K562 (cell line): ENCODE data around the gene OPCML. TPM values are rescaled to one million over a fixed set of nuclear protein-coding genes. Genes with fewer than 3 reads are reported as not detected.

ENCODE experiments used
- ATAC-seq: fragments of 200-7000 bp; cut with Tn5 transposase; 3 replicates; pipeline ENCODE4 v1.9.1; 2020; ENCODE audit warnings: moderate library complexity
- BruUV-seq: library from RNA; stranded (reverse); fragments of 400-500 nt; replicated peaks from 2 replicates; lab custom pipeline; 2021; lab: Mats Ljungman, UMichigan
- CTCF ChIA-PET: fragments of 300-600 bp; formaldehyde crosslinking; extraction: SDS; loops from one replicate; lab custom pipeline; 2021; ENCODE audit warnings: low intra/inter-chr PET ratio; lab: Yijun Ruan, JAX
- POLR2A ChIA-PET: fragments of 300-600, 350-650 bp; sonication (Branson Sonifier 250); formaldehyde crosslinking; extraction: SDS; loops from one replicate; lab custom pipeline; 2021; ENCODE audit warnings: antibody characterized with exemption, inconsistent platforms; lab: Yijun Ruan, JAX
- DNase-seq, 4 experiments: peaks; one replicate each; pipeline versions ENCODE4 v3.0.0 to v3.0.0-alpha.2; 2011 to 2018; ENCODE audit warnings: low spot score in 3 of 4, mixed read lengths in 3 of 4; ENCODE audit errors: extremely low read depth in 1 of 4
- FAIRE-seq: peaks from 2 replicates; lab custom pipeline; 2011; peaks lifted over from hg19 to GRCh38; lab: Jason Lieb, UNC
- H2AFZ ChIP-seq: 2 replicates; pipeline ENCODE4 v1.6.0; 2011; ENCODE audit warnings: low read depth, low read length, control low read depth, inconsistent platforms
- H3K27ac ChIP-seq: fragments of 200-600 bp; 3 replicates; pipeline ENCODE4 v1.8.0; 2011; ENCODE audit warnings: low read depth, mild to moderate bottlenecking, control low read depth, inconsistent platforms, low read length, moderate library complexity, mixed read lengths; ENCODE audit errors: extremely low read depth
- H3K27me3 ChIP-seq, 2 experiments: fragments of 300-600 bp in 1 of 2; 2 replicates in 1 of 2; 3 replicates in 1 of 2; pipeline versions ENCODE4 v1.6.0 to v1.8.0; 2011; ENCODE audit warnings: inconsistent platforms in 2 of 2, low read length in 2 of 2, mild to moderate bottlenecking in 1 of 2, mixed read lengths in 1 of 2, moderate library complexity in 1 of 2; ENCODE audit not compliant: control insufficient read depth in 2 of 2, insufficient read depth in 2 of 2
- H3K36me3 ChIP-seq: fragments of 300-600 bp; 3 replicates; pipeline ENCODE4 v1.8.0; 2011; ENCODE audit warnings: mild to moderate bottlenecking, low read length, inconsistent platforms; ENCODE audit not compliant: control insufficient read depth, insufficient read depth
- H3K4me1 ChIP-seq, 2 experiments: fragments of 200-600 bp in 1 of 2; replicated peaks in 1 of 2; 2 replicates in 1 of 2; 3 replicates in 1 of 2; pipeline versions ENCODE4 v1.5.1 to v1.8.0; 2011; ENCODE audit warnings: inconsistent platforms in 2 of 2, low read length in 2 of 2, mild to moderate bottlenecking in 1 of 2, mixed read lengths in 1 of 2, moderate library complexity in 1 of 2; ENCODE audit not compliant: control insufficient read depth in 2 of 2, insufficient read depth in 2 of 2
- H3K4me2 ChIP-seq: 2 replicates; pipeline ENCODE4 v1.6.1; 2011; ENCODE audit warnings: low read length, control low read depth, inconsistent platforms, mixed read lengths; ENCODE audit not compliant: insufficient read depth
- H3K4me3 ChIP-seq: fragments of 200-600 bp; sonication (generic), shearing (Covaris generic); 2 replicates; pipeline ENCODE4 v1.5.1; 2016; ENCODE audit warnings: control low read depth, inconsistent platforms
- H3K79me2 ChIP-seq: fragments of 200-600 bp; 3 replicates; pipeline ENCODE4 v1.8.0; 2011; ENCODE audit warnings: low read length, inconsistent platforms; ENCODE audit not compliant: control insufficient read depth, insufficient read depth
- H3K9ac ChIP-seq, 2 experiments: 2 replicates each; pipeline versions ENCODE4 v1.6.0 to v1.6.1; 2011; ENCODE audit warnings: low read depth in 2 of 2, low read length in 2 of 2, control low read depth in 1 of 2, inconsistent platforms in 1 of 2, mild to moderate bottlenecking in 1 of 2, mixed read lengths in 1 of 2; ENCODE audit not compliant: insufficient read depth in 1 of 2
- H3K9me1 ChIP-seq: one replicate; pipeline ENCODE4 v1.6.0; 2011; ENCODE audit warnings: inconsistent platforms, mild to moderate bottlenecking, low read length, moderate library complexity; ENCODE audit not compliant: control insufficient read depth, insufficient read depth
- H3K9me3 ChIP-seq: replicated peaks from 2 replicates; pipeline ENCODE4 v1.5.1; 2011; ENCODE audit warnings: low read depth, low read length, inconsistent platforms; ENCODE audit not compliant: control insufficient read depth, insufficient read depth
- H4K20me1 ChIP-seq: replicated peaks from 2 replicates; pipeline ENCODE4 v1.6.1; 2011; ENCODE audit warnings: low read length, inconsistent platforms, mixed read lengths; ENCODE audit not compliant: control insufficient read depth, insufficient read depth
- EHMT2 ChIP-seq: fragments of 450-650 bp; IDR thresholded peaks from 2 replicates; pipeline ENCODE4 v1.6.1; 2018; ENCODE audit warnings: antibody characterized with exemption
- GATA2 ChIP-seq: sonication (generic); formaldehyde crosslinking; IDR thresholded peaks from 2 replicates; pipeline ENCODE4 v1.4.0; 2020; ENCODE audit warnings: mild to moderate bottlenecking, missing genetic modification reagents
- MEF2A ChIP-seq: IDR thresholded peaks from 2 replicates; pipeline ENCODE4 v1.6.1; 2011; ENCODE audit warnings: low read depth, mild to moderate bottlenecking, low read length, moderate library complexity; ENCODE audit not compliant: control insufficient read depth
- NR2C2 ChIP-seq, 2 experiments: fragments of 200-800 bp in 1 of 2; sonication (Bioruptor generic) in 1 of 2; sonication (generic) in 1 of 2; formaldehyde crosslinking in 1 of 2; IDR thresholded peaks; 2 replicates each; pipeline versions ENCODE4 v1.6.1 to v1.8.0; 2016 to 2022; ENCODE audit warnings: mild to moderate bottlenecking in 1 of 2, missing compliant biosample characterization in 1 of 2, missing genetic modification characterization in 1 of 2, missing genetic modification reagents in 1 of 2
- SNIP1 ChIP-seq: fragments of 450-650 bp; IDR thresholded peaks from 2 replicates; pipeline ENCODE4 v1.7.1; 2017; ENCODE audit warnings: low read depth, mild to moderate bottlenecking
- SPI1 ChIP-seq: IDR thresholded peaks from 2 replicates; pipeline ENCODE4 v1.6.1; 2011; ENCODE audit warnings: low read depth, low read length, control low read depth, borderline replicate concordance
- SUPT5H ChIP-seq: fragments of 450-650 bp; IDR thresholded peaks from 2 replicates; pipeline ENCODE4 v1.6.1; 2016
- TFAM ChIP-seq: fragments of 250-450 bp; sonication (Bioruptor Pico); conservative IDR thresholded peaks from 2 replicates; pipeline ENCODE4 v1.5.0; 2021; ENCODE audit warnings: mild to moderate bottlenecking, moderate library complexity
- ZC3H8 ChIP-seq: fragments of 450-650 bp; IDR thresholded peaks from 2 replicates; pipeline ENCODE4 v1.6.1; 2017
- ZNF12 ChIP-seq: sonication (generic); formaldehyde crosslinking; IDR thresholded peaks from 2 replicates; pipeline ENCODE4 v1.4.0; 2020; ENCODE audit warnings: mild to moderate bottlenecking, missing genetic modification reagents
- ZNF311 ChIP-seq: fragments of 250-450 bp; sonication (Bioruptor Pico); IDR thresholded peaks from 2 replicates; pipeline ENCODE4 v1.4.0; 2020; ENCODE audit warnings: mild to moderate bottlenecking, moderate library complexity
- WGBS: fragments of 100-300 bp; shearing (Covaris generic); methylation state at CpG from one replicate; pipeline ENCODE4 v1.1.6; 2016; ENCODE audit warnings: low coverage, mixed read lengths; ENCODE audit not compliant: insufficient coverage; ENCODE audit errors: missing lambda C conversion rate; 5-methylcytosine and 5-hydroxymethylcytosine counted together
- in situ Hi-C: fragments of 300-500 bp; cut with MboI; formaldehyde crosslinking; loops from 4 replicates; pipeline ENCODE4 v1.15.0; 2018; ENCODE audit warnings: inconsistent platforms, mixed read lengths
- intact Hi-C: fragments of 100-400 bp; cut with micrococcal nuclease; formaldehyde crosslinking; loops from 2 replicates; pipeline ENCODE4 v1.14.2; 2022
- polyA plus RNA-seq, 8 experiments: library from polyadenylated mRNA; depleted of rRNA in 4 of 8; stranded (reverse) in 5 of 8; unstranded in 3 of 8; fragments of >200 nt; fragmentation: Nextera tagmentation in 2 of 8; fragmentation: Illumina TruSeq in 1 of 8; extraction: Ambion mirVana in 2 of 8; extraction: Trizol in 1 of 8; gene quantifications; 2 replicates each; pipeline versions ENCODE4 v1.2.1 to v1.2.3, GENCODE V29; 2011 to 2014; ENCODE audit warnings: inconsistent platforms in 1 of 8, missing spikeins in 1 of 8
- total RNA-seq, 7 experiments: library from RNA; depleted of rRNA in 6 of 7; stranded (reverse); fragments of >200 nt in 6 of 7; fragmentation: Illumina TruSeq in 2 of 7; extraction: Trizol in 2 of 7; gene quantifications; 2 replicates each; pipeline versions ENCODE4 v1.2.1 to v1.2.3, GENCODE V29; 2011 to 2021; ENCODE audit warnings: low replicate concordance in 1 of 7
- TF ChIP-seq, protein P1 (sequence below): fragments of 150-350 bp; IDR thresholded peaks from 2 replicates; pipeline ENCODE4 v1.6.1; 2014; ENCODE audit warnings: low read depth, mild to moderate bottlenecking, low read length, borderline replicate concordance
- TF ChIP-seq, protein P2 (sequence below): sonication (generic); formaldehyde crosslinking; IDR thresholded peaks from 2 replicates; pipeline ENCODE4 v1.8.1; 2023; ENCODE audit warnings: mild to moderate bottlenecking, missing genetic modification reagents
- TF ChIP-seq, protein P3 (sequence below): fragments of 450-650 bp; formaldehyde crosslinking; IDR thresholded peaks from 2 replicates; pipeline ENCODE4 v1.4.0; 2022; ENCODE audit warnings: missing genetic modification characterization
- TF ChIP-seq, protein P4 (sequence below): sonication (generic); formaldehyde crosslinking; IDR thresholded peaks from 2 replicates; pipeline ENCODE4 v1.5.0; 2020; ENCODE audit warnings: missing genetic modification reagents

The OPCML gene
- total and polyA plus RNA-seq, 9 of the 15 experiments (the other 6 are each of a cell fraction or from before 2014, with no cell fraction given) = not detected

DNA sequence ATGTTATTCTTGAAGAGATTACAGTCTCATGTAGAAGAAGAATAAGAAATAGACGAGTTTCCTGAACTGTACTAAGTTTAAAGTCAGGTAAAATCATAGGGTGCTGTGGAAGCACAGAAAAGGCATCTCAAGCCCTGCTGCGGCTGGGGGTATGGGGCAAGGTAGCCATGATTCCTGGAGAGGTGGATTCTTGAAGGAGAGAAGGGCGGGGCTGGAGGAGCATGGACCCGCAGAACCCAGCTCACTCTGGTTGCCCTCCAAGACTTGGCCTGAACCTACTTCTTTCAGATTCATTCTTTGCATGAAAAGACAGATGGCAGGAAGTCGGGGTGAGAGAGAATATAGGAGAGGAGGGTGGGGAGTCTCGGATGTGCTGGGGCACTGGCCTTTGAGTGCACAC lies 57.8 kb downstream of the OPCML start (continued):
- TF ChIP-seq, protein P1, sequence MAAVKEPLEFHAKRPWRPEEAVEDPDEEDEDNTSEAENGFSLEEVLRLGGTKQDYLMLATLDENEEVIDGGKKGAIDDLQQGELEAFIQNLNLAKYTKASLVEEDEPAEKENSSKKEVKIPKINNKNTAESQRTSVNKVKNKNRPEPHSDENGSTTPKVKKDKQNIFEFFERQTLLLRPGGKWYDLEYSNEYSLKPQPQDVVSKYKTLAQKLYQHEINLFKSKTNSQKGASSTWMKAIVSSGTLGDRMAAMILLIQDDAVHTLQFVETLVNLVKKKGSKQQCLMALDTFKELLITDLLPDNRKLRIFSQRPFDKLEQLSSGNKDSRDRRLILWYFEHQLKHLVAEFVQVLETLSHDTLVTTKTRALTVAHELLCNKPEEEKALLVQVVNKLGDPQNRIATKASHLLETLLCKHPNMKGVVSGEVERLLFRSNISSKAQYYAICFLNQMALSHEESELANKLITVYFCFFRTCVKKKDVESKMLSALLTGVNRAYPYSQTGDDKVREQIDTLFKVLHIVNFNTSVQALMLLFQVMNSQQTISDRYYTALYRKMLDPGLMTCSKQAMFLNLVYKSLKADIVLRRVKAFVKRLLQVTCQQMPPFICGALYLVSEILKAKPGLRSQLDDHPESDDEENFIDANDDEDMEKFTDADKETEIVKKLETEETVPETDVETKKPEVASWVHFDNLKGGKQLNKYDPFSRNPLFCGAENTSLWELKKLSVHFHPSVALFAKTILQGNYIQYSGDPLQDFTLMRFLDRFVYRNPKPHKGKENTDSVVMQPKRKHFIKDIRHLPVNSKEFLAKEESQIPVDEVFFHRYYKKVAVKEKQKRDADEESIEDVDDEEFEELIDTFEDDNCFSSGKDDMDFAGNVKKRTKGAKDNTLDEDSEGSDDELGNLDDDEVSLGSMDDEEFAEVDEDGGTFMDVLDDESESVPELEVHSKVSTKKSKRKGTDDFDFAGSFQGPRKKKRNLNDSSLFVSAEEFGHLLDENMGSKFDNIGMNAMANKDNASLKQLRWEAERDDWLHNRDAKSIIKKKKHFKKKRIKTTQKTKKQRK = no peak
- TF ChIP-seq SNIP1 (no peak), ZC3H8 (no peak)

DNA sequence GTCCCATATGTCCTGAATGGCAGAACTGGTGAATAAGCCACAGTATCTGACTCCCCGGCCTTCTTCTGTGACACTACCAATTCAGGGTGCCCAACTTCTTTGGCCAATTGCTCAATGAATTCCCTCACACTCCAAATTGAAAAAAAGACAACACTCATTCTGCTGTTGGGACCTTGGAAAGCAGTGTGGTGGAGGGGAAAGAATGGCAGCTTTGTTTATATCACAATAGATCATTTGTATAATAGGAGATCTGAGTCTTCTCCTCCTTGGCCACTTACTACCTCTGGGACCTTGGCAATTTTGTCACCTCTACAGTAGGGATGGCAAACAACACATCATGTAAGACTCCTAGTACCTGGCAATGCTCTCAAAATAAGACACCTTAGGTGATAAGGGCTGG lies 64.6 kb downstream of the OPCML start:
- Histone ChIP-seq H3K79me2 (no peaks in the 10 kb centered on the region), H3K27ac (no peak overlapping the region), H4K20me1 (no peaks in the 10 kb centered on the region), H3K4me1 (no peaks in the 10 kb centered on the region), H3K4me2 (no peak overlapping the region), H3K9ac (no peak overlapping the region), H2AFZ (no peak overlapping the region), H3K27me3 (no peaks in the 10 kb centered on the region), H3K4me3 (no peak overlapping the region), H3K9me1 (no peaks in the 10 kb centered on the region), H3K9me3 (no peaks in the 10 kb centered on the region; the same call in 1 of the 2 replicates), H3K36me3 (no peaks in the 10 kb centered on the region)
- BruUV-seq = no TSS peak
- POLR2A ChIA-PET = no interaction called here
- 0% methylated on average over 1 of the region's 1 CpG for WGBS
- ATAC-seq (no peak), FAIRE-seq (no peak), DNase-seq (no peak)
- intact Hi-C loops = no loop called here
- in situ Hi-C loops = no loop called here
- CTCF ChIA-PET = no interaction called here
- TF ChIP-seq ZNF311 (CRISPR knock-in tag) = no peak
- TF ChIP-seq SUPT5H = no peak
- no peak for TF ChIP-seq EHMT2
- no peak for TF ChIP-seq NR2C2 (CRISPR knock-in tag; IDR thresholded peaks at IDR 0.05)
- TF ChIP-seq NR2C2 (tag; IDR thresholded peaks at IDR 0.05) = no peak
- no peak for TF ChIP-seq GATA2 (CRISPR knock-in tag)
- TF ChIP-seq, protein P2, sequence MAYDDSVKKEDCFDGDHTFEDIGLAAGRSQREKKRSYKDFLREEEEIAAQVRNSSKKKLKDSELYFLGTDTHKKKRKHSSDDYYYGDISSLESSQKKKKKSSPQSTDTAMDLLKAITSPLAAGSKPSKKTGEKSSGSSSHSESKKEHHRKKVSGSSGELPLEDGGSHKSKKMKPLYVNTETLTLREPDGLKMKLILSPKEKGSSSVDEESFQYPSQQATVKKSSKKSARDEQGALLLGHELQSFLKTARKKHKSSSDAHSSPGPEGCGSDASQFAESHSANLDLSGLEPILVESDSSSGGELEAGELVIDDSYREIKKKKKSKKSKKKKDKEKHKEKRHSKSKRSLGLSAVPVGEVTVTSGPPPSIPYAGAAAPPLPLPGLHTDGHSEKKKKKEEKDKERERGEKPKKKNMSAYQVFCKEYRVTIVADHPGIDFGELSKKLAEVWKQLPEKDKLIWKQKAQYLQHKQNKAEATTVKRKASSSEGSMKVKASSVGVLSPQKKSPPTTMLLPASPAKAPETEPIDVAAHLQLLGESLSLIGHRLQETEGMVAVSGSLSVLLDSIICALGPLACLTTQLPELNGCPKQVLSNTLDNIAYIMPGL = no peak
- TF ChIP-seq, protein P3, sequence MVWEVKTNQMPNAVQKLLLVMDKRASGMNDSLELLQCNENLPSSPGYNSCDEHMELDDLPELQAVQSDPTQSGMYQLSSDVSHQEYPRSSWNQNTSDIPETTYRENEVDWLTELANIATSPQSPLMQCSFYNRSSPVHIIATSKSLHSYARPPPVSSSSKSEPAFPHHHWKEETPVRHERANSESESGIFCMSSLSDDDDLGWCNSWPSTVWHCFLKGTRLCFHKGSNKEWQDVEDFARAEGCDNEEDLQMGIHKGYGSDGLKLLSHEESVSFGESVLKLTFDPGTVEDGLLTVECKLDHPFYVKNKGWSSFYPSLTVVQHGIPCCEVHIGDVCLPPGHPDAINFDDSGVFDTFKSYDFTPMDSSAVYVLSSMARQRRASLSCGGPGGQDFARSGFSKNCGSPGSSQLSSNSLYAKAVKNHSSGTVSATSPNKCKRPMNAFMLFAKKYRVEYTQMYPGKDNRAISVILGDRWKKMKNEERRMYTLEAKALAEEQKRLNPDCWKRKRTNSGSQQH (CRISPR knock-in tag) = no peak
- TF ChIP-seq SPI1 = no peak
- TF ChIP-seq ZNF12 (CRISPR knock-in tag) = no peak
- TF ChIP-seq, protein P4, sequence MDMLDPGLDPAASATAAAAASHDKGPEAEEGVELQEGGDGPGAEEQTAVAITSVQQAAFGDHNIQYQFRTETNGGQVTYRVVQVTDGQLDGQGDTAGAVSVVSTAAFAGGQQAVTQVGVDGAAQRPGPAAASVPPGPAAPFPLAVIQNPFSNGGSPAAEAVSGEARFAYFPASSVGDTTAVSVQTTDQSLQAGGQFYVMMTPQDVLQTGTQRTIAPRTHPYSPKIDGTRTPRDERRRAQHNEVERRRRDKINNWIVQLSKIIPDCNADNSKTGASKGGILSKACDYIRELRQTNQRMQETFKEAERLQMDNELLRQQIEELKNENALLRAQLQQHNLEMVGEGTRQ = no peak
- TF ChIP-seq MEF2A = no peak
- no peak for TF ChIP-seq TFAM (CRISPR knock-in tag)
